Kidney epithelial cell (primary cell): ENCODE data around the gene RNF138. TPM values are rescaled to one million over a fixed set of nuclear protein-coding genes. Genes with fewer than 3 reads are reported as not detected.
"Not testable (repeated sequence)": the region's sequence is repeated elsewhere in the genome, so short reads cannot be mapped to it uniquely, and the experiment has no call there.

ENCODE experiments used
- DNase-seq: peaks from one replicate; pipeline ENCODE4 v3.0.0-alpha.2; 2010; ENCODE audit warnings: low read depth
- H3K27me3 ChIP-seq: 2 replicates; pipeline ENCODE4 v1.6.0; 2011; ENCODE audit warnings: low read length; ENCODE audit not compliant: control insufficient read depth, insufficient read depth
- H3K36me3 ChIP-seq: 2 replicates; pipeline ENCODE4 v1.5.1; 2011; ENCODE audit warnings: low read length; ENCODE audit not compliant: control insufficient read depth, insufficient read depth
- H3K4me3 ChIP-seq: 2 replicates; pipeline ENCODE4 v1.5.1; 2011; ENCODE audit warnings: low read depth, mild to moderate bottlenecking, control low read depth, low read length
- total RNA-seq: library from RNA; depleted of rRNA; stranded (reverse); fragments of >200 nt; gene quantifications from 2 replicates; pipeline ENCODE4 v1.2.3, GENCODE V29; 2015
- TF ChIP-seq, protein P1 (sequence below): IDR thresholded peaks from 2 replicates; pipeline ENCODE4 v1.5.1; 2011; ENCODE audit warnings: mild to moderate bottlenecking, moderate library complexity, low read length, control low read depth, inconsistent platforms; ENCODE audit not compliant: insufficient read depth, poor library complexity, severe bottlenecking

Gene RNF138
- total RNA-seq, 1 donor from 2014 or later = 18.6 TPM

DNA sequence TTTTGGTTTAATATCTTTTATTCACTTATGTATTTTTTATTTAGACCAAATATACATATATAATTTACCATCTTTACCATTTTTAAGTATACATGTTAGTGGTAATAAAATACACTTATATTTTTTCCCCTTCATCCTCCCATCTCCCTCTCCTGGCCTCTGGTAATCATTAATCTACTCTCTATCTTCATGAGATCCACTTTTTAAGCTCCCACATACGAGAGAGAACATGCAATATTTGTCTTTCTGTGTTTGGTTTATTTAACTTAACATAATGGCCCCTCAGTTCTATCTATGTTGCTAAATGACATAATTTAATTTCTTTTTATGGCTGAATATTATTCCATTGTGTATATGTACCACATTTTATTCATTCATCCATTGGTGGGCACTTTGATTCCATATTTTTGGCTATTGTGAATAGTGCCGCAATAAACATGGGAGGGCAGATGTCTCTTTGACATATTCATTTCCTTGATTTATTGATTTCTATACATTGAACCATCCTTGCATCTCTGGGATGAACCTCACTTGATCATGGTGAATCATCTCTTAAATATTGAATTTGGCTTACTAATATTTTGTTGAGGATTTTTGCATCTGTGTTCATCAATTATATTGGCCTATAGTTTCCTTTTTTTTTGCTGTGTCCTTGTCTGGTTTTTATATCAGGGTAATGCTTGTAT lies 56.7 kb downstream of the RNF138 start:
- no peak for DNase-seq
- Histone ChIP-seq H3K4me3 (no peak overlapping the region), H3K36me3 (no peaks in the 10 kb centered on the region), H3K27me3 (no peaks in the 10 kb centered on the region)
- TF ChIP-seq, protein P1, sequence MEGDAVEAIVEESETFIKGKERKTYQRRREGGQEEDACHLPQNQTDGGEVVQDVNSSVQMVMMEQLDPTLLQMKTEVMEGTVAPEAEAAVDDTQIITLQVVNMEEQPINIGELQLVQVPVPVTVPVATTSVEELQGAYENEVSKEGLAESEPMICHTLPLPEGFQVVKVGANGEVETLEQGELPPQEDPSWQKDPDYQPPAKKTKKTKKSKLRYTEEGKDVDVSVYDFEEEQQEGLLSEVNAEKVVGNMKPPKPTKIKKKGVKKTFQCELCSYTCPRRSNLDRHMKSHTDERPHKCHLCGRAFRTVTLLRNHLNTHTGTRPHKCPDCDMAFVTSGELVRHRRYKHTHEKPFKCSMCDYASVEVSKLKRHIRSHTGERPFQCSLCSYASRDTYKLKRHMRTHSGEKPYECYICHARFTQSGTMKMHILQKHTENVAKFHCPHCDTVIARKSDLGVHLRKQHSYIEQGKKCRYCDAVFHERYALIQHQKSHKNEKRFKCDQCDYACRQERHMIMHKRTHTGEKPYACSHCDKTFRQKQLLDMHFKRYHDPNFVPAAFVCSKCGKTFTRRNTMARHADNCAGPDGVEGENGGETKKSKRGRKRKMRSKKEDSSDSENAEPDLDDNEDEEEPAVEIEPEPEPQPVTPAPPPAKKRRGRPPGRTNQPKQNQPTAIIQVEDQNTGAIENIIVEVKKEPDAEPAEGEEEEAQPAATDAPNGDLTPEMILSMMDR = no peak

DNA sequence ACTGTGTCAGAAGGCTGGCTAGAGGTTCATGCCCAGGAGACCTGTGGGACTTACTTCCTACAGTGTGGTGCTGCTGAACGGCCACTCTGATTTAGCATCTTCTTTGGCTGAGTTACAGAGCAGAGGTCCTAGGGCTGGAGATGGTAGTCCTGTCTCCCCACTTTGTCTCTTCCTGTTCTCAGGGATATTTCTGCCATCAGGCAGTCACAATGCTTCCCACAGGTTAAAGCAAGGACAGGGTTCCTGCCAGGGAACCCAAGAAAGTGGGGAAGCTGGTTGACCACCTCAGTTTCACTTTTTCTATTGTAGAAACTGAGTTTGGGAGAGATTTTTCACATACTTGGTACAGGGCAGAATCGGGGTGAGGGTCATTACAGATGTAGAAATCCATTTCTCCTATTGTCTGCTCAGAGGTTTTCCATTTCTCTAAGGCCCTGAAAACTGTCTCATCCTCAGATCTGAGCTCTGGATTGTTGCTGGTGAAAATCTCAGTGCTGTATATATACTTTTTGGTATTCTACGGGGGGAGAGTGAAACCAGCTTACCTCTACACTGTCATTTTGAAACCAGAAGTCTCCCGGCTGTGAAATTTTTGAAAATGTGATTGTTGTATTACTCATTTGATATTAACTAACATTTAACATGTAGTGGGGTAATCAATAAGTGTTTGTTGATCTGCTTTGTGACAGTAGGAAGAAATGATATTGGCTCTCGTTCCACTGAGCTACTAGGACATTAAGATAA lies 61.2 kb downstream of the RNF138 start:
- H3K36me3 ChIP-seq = no peaks in the 10 kb centered on the region
- H3K27me3 ChIP-seq = no peaks in the 10 kb centered on the region
- TF ChIP-seq, protein P1 = no peak
- H3K4me3 ChIP-seq = no peak overlapping the region
- DNase-seq = no peak

DNA sequence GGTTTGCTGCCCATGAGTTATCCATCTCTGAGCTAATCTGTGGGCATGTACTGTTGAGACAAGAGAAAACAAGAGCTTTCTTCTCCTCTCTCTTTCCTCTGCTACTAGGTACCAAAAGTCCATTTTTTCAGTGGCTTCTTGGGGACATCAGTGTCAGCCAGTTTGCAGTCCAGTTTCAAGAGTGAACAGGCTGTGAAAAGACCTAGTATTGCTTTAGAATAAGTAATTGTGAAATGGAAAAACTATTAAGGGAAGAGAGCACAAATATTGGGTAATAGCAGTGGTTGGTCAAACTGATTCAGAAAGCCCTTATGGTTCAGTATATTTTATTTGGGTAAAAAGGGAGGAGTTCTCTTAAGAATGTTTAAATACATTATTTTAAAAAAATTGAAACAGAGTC lies 65.2 kb downstream of the RNF138 start:
- Histone ChIP-seq H3K4me3 (no peak overlapping the region), H3K27me3 (no peaks in the 10 kb centered on the region), H3K36me3 (no peaks in the 10 kb centered on the region)
- no peak for DNase-seq
- TF ChIP-seq, protein P1 = no peak

DNA sequence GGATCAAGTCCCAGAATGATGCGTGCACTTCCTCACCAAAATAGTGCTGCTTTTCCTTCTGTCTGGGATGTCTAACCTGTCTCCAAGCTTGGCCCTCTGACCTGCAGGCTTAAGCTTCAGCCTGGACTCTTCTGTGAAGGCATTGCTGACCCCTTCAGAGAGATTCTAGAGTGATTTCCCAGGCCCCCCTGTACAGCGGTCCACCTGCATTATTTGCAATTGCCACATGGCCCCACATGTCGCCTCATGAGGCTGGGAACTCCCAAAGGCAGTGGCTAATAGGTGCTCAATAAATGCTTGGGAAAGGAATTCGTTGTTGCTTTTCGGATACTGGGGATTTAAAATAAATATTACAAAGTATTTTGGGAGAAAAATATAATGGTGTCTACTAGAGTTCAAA lies 65.9 kb downstream of the RNF138 start:
- no peaks in the 10 kb centered on the region for H3K36me3 ChIP-seq
- no peak overlapping the region for H3K4me3 ChIP-seq
- TF ChIP-seq, protein P1 = no peak
- DNase-seq = no peak
- no peaks in the 10 kb centered on the region for H3K27me3 ChIP-seq

DNA sequence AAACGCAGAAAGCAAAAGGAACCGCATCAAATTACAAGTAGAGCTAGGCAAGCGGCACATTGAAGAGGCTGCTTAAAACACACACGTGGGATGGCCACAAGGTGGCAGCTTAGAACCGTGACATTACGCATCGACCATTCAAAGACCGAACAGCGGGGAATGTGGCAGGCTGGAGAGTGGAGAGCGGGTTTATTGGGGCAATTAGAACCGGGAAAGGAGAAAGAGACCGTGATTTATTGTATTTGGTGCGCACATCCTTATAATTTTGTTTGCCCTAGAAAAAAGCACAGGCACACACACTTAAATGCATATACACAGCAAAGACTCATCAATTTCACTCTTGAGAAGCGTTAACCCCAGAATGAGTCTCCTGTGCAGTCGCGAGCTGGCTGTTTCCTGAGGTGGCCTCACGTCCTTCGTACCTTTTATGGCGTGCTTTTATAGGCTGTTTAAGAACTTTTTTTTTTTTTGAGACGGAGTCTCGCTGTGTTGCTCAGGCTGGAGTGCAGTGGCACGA lies 66.5 kb downstream of the RNF138 start:
- DNase-seq = peak; percentile 52
- TF ChIP-seq, protein P1 = peak; percentile 75
- H3K36me3 ChIP-seq = no peaks in the 10 kb centered on the region
- no peaks in the 10 kb centered on the region for H3K27me3 ChIP-seq
- H3K4me3 ChIP-seq = peak overlapping the region; percentile 5

DNA sequence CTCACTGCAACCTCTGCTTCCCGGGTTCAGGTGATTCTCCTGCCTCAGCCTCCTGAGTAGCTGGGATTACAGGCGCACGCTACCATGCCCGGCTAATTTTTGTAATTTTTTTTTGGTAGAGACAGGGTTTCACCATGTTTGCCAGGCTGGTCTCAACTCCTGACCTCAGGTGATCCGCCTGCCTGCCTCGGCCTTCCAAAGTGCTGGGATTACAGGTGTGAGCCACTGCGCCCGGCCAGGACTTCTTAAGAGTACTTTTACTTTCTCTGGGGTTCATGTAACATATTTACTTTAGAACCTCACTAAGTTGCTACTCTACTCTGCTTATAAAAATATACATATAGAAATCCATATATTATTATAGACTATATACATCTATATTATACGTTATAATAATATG lies 67.0 kb downstream of the RNF138 start:
- not testable (repeated sequence) for DNase-seq, H3K4me3 ChIP-seq, H3K27me3 ChIP-seq, H3K36me3 ChIP-seq
